CD4-positive, alpha-beta T cell treated with Interleukin-10 for 1 hour (primary cell): ENCODE data around the gene TMEM151B.

Experiments used
- DNase-seq: peaks from one replicate; pipeline ENCODE4 v3.0.0-alpha.2; 2020

Gene TMEM151B

DNA sequence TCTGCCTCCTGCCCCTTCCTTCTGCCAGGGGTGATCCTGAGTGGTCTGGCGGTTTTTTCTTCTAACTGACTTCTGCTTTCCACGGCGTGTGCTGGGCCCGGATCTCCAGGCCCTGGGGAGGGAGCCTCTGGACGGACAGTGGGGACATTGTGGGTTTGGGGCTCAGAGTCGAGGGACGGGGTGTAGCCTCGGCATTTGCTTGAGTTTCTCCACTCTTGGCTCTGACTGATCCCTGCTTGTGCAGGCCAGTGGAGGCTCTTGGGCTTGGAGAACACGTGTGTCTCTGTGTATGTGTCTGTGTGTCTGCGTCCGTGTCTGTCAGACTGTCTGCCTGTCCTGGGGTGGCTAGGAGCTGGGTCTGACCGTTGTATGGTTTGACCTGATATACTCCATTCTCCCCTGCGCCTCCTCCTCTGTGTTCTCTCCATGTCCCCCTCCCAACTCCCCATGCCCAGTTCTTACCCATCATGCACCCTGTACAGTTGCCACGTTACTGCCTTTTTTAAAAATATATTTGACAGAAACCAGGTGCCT lies 36.6 kb upstream of the TMEM151B start:
- DNase-seq: no peak

DNA sequence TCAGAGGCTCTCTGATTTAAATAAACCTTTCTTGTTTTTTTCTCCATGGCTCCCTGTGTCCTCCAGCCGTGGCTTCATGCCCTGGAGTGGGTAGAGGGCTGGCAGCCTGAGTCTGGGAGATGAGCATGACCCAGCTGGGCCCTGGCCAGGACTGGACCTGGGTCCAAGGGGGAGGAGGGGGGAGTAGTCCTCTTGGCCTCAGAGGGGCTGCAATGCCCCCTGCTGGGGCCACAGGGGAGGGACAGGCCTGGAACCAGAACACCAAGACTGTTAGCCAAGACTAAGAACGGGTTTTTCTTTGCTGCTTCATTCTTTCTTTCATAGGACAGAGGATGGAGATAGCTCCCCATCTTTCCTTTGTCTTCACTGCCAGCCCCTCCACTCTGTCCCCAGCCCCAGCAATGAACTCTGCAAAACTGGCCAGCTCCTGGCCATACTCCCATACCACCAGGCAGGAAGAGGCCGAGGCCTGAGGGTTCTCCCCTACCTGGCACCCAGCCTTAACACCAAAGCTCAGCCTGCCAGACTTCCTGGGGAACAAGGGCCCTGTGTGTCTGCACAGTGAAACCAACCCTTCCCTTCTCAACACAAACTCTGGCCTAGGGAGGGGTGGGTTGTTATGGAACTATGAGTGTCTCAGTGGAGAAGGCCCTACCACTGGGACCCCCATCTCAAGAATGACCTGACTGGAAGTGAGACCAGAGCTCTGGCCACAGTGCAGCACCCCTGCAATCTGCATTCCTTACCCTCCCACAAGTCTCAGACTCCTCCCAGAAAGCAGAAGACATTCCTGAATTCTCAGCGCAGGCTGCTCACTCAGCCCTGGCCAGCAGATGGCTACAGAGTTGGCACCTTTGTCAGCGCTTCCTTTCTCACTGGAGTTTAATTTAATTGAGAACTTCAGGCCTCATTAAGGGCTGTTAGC lies 35.9 kb upstream of the TMEM151B start:
- no peak for DNase-seq

DNA sequence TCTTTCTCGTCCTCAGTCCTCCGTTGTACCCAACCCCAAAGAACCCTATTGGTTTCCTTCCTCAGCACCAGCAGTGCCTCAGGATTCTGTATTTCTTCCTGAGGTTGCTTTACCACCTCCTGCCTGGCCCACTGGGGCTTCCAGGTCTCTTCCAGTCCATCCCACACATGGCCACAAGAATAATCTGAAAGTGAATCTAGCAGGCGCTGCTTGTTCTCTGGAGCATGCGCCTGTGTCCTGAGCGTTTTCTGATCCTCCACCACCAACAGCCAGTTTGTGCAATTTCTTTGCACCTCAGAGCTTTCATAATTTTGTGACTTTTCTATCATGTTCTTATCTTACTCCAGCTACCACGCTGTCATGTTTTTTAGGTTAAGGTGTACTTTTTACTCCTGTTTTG lies 35.0 kb upstream of the TMEM151B start:
- no peak for DNase-seq

DNA sequence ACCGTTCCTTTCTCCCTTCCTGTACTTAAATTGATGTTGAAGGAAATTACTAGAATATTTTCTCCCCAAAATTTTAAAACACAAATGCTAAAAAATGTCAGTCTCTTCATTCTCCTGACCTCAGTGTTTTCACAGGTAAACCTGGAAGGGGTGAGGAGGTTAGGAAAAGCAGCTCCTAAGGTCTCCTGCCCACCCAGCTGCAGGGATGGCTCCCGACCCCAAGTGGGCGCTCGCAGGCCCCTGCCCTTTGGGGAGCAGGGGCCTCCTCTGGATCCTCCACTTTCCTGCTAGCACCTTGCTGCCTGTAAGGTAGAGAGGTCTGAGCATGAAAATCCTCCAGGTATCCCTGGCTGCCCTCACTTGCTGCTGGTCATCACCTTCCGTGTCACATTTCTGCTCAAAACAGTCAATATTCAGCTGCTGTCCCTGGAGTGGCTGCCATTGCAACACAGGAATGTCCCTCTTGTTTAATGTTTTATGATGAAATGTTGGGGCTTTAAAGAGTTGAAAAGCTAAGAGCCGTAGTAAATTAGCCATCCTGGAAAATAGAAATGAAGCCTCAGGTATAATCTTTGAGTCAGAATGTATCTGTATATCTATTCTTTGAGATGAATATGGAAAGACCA lies 34.2 kb upstream of the TMEM151B start:
- no peak for DNase-seq

DNA sequence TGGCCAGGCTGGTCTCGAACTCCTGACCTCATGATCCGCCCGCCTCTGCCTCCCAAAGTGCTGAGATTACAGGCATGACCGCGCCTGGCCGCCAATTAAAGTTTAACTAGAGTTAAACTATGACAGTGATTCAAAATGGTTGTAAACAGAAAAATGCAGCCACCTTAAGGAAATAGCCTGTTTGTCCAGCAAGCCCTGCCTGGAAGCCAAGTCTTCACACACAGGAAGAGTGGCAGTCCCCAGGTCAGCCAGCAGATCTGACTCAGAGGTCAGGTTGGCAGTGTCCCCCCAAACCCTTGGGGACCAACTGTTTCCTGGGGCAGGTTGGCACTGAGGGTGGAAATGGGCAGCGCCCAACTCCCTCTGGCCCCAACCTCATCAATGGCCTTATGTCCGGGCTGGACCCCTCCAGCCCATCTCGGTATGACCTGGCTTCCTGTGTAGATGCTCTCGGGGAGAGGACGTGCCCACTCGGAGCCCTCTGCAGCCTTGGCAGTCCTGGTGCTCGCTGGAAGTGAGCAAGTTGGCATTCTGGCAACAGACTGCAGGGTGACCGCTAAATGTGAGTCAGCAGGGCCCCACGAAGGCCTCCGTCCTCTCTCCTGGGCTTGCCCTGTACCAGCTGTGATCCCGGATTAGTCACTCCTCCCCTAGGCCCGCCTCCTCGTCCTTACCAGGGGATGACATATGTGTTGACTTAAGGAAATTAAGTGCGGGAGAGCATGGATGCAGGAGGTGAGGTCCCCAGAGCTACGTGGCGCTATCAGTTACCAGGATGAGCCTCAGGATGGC lies 33.0 kb upstream of the TMEM151B start:
- DNase-seq: peak; percentile 82

DNA sequence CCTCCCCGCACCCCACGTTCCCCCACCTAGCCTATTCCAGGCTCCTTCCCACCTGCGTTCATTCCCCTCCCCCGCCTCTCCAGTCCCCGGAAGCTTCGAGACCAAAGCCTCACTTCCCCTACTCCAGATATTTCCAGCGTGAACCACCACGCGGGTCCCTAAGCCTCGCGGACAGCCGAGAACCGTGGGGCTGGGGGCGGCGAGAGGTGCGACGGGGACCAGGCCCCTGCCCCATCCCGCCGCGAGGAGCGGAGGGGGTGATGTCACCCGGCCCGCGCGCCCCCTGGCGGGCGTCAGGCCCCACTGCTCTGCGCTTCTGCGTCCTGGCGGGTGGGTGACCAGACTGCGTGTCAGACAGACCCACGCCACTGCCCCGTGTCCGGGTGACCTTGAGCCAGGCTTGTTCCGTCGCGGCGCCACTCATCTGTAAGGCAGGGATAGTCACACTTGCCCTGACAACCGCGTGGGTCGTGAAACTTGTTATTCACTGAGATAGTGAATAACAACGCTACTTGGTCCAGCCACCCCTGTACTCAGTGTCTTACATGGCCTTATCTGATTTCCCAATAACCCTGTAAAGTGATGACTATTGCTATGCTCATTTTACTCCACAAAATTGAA lies 32.3 kb upstream of the TMEM151B start:
- DNase-seq: peak; percentile 82

DNA sequence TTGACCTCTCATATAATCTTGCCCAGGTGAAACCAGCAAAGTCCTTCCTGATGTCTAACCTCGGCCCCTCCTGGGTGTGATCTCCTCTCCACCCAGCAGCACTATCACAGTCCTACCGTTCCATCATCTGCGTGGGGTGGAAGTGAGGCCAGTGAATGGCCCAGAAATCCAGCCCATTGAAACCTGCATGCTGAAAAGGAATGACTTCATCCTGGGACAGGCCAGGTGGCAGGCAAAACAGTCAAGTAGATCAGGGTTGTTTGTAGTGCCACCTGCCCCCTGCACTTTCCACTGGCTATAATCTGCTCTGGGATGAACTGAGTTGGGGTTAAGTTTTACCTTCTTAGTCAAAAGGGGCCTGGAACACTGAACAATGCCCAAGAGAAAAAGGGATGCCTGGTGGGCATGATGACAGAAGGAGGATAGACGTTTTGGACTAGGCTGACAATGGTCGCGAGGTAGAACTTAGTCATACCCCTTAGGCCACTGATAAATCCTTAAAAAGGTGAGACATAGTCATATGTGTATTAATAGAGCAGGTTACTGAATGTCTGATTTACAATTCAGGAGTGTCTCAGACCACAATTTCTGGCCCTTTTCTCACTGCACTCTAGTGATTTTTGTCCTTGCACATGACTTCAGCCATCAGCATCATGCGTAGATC lies 31.4 kb upstream of the TMEM151B start:
- DNase-seq: no peak

DNA sequence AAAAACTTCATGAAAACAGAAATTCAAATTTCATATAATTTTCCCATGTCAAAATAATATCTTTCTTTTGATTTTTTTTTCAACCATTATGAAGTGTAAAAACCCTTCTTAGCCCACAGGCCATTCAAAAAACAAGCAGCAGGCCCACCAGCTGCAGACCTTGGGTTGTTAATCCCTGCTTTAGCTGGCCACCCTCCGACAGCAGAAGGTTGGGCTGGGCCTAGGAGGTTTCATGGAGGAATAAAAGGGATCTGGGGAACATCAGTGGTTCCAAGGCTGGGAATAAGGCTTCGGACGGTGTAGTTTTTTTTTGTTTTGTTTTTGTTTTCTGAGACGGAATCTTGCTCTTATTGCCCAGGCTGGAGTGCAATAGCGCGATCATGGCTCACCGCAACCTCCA lies 26.9 kb upstream of the TMEM151B start:
- DNase-seq: no peak

DNA sequence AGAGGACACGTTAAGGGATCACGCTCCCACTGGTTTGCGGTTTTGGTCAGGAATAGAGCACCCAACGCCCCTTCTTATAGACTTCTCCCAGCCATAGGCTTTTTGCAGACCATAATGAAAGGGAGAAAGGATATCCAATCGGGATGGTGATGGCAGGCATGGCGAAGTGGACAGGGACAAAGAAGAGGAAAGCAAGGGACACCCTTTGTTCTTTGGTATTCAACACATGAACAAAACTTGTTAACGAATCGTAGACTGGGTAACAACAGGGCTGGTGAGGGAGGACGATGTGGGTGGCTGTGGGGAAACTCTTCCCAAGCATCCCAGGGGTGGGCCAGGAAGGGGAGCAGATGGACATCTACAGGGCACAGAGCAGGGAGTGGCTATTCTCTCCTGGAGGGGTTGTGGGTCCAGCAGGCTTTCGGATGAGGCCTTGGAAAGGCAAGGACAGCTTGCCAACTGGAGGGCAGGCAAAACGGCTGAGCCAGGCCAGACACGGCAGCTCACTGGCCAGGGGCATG lies 24.8 kb upstream of the TMEM151B start:
- DNase-seq: no peak

DNA sequence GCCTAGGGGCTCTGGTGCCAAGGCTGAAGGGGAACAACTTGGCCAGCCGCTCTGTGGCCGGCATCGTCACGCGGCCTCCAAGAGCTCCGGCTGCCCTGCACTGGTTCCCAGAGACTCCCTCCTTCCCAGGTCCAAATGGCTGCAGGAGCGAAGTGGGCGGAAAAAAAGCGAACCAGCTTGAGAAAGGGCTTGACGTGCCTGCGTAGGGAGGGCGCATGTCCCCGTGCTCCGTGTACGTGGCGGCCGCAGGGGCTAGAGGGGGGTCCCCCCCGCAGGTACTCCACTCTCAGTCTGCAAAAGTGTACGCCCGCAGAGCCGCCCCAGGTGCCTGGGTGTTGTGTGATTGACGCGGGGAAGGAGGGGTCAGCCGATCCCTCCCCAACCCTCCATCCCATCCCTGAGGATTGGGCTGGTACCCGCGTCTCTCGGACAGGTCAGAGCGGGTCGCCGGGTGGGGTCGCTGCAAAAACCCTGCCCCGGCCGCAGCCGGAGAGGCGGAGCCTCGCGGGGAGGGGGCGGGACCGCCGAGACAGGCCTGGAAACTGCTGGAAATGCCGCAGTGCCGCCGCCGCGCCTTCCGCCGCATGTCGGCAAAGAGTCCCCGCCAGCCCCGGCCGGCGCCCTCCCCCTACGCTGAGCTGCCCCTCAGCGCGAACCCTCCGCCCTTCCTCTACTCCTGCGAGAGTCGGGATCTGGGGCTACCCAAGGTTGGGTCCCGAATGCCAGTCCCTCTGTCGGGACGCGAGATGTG lies 24.2 kb upstream of the TMEM151B start:
- DNase-seq: peak; percentile 88

DNA sequence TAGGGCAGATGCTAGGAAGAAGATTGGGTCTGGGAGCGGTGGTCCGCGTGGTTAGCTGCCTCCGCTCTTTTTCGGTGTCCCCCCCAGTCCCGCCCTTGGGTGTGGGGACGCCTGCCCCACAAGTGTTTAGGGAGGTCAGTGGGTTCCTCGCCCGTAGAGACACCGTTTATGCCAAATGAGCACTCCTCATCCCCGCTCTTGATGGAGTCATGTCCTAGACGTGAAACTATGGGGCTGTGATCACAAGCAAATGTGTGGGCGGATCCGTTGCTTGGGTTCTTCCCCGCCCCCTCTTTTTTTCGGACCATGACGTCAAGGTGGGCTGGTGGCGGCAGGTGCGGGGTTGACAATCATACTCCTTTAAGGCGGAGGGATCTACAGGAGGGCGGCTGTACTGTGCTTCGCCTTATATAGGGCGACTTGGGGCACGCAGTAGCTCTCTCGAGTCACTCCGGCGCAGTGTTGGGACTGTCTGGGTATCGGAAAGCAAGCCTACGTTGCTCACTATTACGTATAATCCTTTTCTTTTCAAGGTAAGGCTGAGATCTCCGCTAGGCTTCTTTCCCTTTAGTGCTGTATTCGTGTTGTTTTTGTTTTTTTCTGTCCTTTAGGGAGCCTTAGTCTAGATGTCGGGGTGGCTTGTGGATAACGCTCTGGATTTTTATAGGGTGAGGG lies 23.4 kb upstream of the TMEM151B start, which contains the start of gene HSP90AB1:
TSS of gene HSP90AB1 (plus strand) at position 439 of the 675 bp plus-strand sequence. CDS start 1,529 bp downstream, outside the sequence.
- DNase-seq: peak; percentile 99

DNA sequence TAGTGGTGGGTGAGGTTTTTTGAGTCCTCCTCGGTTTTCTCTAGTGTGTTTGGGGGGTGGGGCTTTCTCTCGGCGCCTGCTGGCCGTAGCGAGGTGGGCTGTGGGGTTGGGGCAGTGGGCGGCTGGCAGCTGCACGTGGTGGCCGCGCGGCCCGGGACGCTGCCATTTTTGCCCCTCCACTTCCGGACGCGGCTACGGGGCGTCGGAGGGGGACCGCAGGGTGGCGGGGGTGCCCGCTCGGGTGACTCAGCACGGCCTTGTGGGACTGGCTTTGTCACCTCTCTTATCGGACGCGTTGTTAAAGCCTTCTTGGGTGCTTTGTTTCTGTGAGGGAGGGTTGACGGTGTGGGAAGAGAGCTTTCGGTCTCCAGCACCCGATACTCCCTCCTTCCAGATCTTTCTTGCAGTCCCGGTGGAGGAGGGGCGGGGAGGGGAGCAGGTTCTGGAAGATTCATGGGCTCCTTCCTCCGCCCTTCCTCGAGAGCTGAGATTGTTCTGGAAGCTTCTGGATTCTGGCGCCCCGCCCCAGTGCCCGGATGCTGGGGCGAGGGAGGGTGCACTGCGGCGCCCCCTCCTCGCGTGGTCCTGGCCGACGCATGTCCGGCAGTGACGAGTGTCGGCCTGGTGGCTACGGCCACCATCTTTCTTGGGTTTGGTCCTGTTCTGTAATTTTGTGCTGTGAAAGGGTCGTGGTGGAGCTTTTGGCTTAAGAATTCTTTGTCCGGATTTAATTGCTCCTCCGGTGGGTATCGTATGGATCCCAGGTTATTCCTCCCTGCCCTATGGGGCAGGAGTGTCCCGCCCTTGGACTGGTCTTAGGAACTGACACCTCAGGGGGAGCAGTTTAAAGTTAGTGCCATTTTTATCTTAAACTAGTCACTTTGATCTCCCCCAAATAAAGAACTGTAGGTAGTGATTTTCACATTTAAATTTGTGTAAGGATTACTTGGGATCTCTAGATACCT lies 22.6 kb upstream of the TMEM151B start:
- DNase-seq: peak; percentile 89

DNA sequence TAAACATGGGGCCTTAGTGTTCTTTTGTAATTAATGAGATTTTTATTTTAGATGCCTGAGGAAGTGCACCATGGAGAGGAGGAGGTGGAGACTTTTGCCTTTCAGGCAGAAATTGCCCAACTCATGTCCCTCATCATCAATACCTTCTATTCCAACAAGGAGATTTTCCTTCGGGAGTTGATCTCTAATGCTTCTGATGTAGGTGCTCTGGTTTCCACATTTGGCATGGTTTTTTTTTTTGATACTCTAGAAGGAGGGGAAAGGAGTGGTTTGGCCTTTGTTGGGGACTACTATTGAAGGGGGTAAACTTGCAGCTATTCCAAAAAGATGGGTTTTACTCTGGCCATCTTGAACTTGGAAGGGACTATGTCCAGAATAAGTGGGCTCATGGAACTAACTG lies 21.7 kb upstream of the TMEM151B start:
- DNase-seq: no peak

DNA sequence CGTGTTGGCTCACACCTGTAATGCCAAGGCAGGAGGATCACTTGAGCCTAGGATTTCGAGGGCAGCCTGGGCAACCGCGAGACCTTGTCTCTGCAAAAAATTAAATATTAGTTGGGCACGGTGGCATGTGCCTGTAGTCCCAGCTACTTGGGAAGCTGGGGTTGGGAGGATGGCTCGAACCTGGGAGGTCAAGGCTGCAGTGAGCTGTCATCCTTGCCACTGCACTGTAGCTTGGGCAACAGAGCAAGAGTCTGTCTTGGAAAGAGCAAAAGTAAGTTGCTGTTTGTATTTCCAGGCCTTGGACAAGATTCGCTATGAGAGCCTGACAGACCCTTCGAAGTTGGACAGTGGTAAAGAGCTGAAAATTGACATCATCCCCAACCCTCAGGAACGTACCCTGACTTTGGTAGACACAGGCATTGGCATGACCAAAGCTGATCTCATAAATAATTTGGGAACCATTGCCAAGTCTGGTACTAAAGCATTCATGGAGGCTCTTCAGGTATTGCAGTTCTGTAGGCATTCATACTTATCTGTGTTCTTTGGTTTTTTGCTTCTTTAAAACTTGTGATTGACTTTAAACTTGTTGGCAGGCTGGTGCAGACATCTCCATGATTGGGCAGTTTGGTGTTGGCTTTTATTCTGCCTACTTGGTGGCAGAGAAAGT lies 21.0 kb upstream of the TMEM151B start:
- DNase-seq: no peak

DNA sequence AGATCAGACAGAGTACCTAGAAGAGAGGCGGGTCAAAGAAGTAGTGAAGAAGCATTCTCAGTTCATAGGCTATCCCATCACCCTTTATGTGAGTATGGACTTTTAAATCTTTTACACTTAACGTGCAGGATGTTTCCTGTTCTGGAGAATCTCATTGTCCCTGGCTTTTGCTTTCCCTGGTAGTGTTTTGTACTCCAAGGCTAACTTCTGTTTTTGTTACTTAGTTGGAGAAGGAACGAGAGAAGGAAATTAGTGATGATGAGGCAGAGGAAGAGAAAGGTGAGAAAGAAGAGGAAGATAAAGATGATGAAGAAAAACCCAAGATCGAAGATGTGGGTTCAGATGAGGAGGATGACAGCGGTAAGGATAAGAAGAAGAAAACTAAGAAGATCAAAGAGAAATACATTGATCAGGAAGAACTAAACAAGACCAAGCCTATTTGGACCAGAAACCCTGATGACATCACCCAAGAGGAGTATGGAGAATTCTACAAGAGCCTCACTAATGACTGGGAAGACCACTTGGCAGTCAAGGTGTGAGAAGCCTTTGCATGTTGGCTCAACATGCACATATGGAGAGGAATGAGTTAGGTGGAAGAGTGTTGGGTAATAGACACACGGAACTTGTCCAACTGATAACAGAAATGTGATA lies 20.1 kb upstream of the TMEM151B start:
- no peak for DNase-seq

DNA sequence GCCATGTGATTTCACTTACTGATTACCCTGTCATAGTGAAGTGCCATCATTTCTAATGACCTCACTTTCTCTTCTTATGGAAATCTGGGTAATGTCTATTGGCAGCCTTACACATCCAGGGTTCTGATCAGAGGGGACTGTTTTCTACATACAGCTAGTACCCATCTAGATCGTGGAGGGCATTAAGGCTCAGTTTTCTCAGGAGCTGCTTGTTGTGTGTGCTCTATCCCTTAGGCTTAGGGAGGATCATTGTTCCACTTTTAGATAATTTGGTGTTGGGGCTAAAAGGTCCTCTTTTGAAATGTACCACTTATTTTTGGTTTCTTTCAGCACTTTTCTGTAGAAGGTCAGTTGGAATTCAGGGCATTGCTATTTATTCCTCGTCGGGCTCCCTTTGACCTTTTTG lies 19.5 kb upstream of the TMEM151B start:
- no peak for DNase-seq

DNA sequence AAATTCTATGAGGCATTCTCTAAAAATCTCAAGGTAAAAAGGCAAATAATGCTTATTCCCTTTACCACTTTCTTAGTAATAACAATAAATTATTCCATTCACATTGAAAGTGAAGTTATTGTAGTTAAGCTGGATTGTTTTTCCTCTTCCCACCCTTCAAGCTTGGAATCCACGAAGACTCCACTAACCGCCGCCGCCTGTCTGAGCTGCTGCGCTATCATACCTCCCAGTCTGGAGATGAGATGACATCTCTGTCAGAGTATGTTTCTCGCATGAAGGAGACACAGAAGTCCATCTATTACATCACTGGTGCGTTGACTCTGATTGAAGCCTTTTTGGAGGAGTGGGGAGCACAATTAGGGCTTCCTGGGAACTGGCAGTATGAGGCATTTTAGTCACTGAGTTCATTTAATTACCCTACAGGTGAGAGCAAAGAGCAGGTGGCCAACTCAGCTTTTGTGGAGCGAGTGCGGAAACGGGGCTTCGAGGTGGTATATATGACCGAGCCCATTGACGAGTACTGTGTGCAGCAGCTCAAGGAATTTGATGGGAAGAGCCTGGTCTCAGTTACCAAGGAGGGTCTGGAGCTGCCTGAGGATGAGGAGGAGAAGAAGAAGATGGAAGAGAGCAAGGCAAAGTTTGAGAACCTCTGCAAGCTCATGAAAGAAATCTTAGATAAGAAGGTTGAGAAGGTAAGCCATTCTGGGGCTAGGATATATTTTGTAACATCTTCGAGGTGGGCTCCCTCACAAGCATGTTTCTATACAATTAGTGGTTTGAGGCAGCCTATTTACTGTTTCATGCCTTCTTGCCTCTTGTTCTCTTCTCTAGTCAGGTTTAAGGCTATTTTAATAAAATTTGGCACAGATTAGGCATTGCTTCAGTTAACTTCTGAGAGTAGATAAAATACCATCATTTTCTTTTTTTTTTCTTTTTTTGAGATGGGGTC lies 18.4 kb upstream of the TMEM151B start:
- DNase-seq: no peak
